ENCODE measurements around the gene STAU1.

- TF ChIP-seq CTCF (IDR thresholded peaks at IDR 0.05) (no peak), EP300 (IDR thresholded peaks at IDR 0.05) (no peak), POLR2A (IDR thresholded peaks at IDR 0.05) (no peak)
Measured at GRCh38 chr20:49228676-49229075, 40.5 kb upstream of the STAU1 start.
